HCEC 1CT (cell line): ENCODE data around the gene ZNF579.
"Not testable (repeated sequence)": the region's sequence is repeated elsewhere in the genome, so short reads cannot be mapped to it uniquely, and the experiment has no call there.

Experiments
- DNase-seq: peaks from one replicate; pipeline ENCODE4 v3.0.0-alpha.2; 2017

ZNF579 gene

DNA sequence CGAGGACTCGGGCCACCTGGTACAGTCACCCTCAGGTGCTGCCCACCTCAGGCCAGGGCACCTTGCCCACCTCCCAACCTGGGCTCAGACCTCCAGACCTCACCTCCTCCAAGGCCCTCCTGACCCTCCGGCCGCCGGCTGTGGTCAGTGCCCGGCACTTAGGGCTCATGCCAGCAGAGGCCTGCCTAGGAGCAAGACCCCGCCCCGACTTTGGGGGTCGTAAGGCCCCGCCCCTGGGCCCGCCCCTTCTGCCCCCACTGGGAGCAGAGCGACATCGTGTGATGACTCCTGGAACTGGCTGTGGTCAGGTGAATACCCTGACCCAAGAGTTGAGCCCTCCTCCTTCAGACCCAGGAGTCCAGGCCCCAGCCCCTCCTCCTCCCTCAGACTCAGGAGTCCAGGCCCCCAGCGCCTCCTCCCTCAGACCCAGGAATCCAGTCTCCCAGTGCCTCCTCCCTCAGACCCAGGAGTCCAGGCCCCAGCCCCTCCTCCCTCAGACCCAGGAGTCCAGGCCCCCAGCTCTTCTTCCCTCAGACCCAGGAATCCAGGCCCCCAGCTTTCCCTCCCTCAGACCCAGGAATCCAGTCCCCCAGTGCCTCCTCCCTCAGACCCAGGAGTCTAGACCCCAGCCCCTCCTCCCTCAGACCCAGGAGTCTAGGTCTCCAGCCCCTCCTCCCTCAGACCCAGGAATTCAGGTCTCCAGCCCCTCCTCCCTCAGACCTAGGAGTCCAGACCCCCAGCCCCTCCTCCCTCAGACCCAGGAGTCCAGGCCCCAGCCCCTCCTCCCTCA is 43.5 kb downstream of the ZNF579 start, which contains the start of gene SBK2:
SBK2 (minus strand) TSS at position 183 of the 790 bp plus-strand sequence. CDS start 839 bp downstream, outside the sequence.
- no peak for DNase-seq

DNA sequence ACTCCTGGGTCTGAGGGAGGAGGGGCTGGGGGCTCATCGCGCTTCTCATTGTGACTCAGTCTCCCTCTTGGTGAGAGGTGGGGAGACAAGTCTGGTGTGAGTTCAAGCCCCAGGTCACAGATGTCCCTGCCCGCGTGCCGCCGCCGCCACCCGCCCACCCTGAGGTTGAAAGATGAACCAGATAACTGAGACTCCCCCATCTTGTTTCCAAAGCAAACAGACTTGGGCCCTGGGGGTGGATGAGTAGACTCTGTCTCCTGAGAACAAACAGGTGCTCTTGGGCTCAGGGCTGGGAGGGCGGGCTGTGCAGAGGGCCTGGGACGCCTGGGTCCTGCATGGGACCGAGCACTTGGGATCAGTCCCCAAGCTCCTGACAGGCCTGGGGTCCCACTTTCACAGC is 44.3 kb downstream of the ZNF579 start:
- no peak for DNase-seq

DNA sequence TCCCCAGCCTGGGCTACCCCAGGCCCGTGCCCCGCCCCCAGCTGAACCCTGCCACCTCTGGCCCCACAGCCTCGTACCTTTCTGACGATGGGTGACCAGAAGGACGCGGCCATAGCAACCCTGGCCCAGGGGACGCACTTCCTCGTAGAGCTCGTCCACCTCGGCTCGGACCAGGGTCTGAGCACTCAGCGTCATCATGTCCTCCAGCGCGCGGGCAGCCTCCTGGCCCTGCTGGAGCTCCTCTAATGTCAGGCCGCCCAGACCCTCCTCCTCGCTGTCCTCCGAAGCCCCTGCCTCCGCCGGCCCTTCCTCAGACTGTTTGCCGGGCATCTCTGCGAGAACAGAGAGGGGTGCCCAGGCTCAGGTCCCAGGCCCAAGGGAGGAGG is 44.7 kb downstream of the ZNF579 start:
- DNase-seq = no peak

DNA sequence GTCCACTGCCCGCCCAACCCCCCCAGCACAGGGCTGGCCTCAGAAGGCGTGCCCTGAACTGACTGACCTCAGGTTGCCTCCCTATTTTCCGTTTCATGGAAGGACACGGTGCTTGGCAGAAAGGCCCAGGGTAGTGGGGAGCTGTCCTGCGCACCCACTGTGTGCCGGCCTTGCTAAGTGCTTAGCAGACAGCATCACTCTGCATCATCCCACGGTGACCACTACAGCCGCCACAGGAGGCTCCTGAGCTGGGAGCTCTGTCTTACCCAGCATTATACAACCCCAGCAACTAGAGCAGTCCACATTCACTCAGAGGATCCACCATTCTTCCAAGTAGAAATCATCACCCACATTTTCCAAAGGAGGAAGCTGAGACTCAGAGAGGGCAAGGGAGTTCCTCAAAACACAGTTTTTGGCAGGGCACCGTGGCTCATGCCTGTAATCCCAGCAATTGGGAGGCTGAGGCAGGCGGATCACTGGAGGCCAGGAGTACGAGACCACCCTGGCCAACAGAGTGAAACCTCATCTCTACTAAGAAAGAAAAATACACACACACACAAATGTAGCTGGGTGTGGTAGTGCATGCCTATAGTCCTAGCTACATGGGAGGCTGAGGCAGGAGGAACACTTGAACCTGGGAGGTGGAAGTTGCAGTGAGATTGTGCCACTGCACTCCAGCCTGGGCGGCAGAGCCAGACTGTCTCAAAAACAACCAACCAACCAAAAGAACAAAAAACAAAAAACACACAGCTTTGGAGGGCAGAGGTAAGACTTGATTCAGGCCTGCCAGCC is 45.3 kb downstream of the ZNF579 start:
- no peak for DNase-seq

DNA sequence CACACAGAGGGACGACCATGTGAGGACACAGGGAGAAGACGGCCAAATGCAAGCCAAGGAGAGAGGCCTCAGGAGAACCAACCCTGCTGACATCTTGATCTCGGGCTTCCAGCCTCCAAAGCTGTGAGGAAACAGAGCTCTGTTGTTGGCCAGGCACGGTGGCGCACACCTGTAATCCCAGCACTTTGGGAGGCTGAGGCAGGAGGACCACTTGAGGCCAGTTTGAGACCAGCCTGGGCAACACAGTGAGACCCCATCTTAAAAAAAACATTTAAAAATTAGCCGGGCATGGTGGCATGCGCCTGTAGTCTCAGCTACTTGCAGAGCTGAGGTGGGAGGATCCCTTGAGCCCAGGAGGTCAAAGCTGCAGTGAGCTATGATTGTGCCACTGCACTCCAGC is 46.4 kb downstream of the ZNF579 start:
- DNase-seq = not testable (repeated sequence)

DNA sequence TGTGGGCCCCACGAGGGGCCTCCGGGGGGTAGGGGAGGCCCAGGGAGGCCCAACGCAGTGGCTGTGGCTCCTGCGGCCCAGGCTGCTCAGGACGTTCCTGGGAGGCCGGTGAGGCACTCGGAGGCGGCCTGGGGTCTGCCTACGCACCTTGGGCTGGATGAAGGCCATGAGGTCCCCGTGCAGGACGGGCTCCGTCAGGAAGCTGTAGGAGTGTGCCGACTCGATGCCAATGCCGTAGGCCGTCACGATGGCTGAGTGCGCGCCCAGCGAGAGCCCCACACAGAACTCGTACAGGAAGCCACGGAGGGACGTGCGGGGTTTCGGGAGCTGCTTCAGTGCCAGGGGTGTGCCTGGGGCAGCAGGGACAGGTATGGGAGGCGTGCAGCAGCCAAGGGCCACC is 49.7 kb downstream of the ZNF579 start:
- DNase-seq = no peak

DNA sequence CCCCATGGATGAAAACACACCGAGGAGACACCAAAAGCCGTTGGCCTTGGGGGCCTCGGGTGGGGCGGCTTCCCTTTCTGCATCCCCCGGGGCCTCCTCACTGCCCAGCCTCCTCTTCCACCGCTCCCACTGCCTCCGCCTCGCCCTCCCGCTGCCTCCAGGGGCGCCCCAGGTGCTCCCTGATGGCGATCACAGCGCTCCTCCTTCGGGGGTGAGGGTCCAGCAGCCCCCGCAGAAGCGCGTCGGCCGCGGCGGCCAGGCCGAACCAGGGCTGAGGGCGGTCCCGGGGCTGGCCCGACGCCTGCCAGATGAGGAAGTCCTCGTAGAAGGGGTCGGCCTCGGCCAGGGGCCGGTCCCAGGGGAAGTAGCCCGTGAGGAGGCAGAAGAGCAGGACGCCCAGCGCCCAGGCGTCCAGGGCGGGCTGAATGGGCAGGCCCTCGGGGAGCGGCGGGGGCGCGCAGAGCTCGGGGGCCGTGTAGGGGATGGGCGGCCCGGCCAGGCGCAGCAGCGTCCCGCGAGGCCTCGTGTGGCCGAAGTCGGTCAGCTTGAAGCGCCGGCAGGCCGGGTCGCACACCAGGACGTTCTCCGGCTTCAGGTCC is 50.9 kb downstream of the ZNF579 start:
- no peak for DNase-seq

DNA sequence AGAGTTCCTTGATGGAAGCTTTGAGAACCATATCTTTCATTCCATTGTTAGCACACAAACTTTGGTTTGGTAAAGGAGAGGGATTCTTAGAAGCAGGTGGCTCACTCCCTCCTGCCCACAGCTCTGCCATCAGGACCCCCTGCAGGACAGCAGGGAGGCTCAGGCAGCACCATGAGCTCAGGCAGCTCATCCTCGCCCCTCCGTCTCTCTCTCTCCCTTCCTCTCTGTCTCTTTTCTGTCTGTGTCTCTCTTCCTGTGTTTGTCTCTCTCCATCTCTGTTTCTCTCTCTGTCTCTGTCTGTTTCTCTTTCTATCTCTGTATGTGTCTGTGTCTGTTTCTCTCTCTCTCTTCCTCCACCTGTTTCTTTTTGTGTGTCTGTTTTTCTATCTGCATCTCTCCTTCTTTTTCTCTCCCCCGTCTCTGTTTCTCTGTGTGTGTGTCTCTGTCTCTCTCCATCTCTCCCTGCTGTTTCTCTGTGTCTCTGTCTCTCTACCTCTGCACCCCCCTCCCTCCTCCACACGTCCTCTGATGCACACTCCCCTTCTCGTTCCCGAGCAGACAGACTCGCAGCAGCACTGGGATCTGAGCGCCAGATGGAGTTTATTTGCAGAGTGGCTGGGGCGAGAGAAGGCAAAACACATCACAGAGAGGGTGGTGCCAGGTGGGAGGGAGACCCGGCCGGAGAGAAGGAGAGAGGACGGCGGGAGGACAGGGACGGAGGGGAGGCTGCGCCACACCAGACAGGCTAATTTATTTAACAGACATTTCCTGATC is 52.4 kb downstream of the ZNF579 start:
- DNase-seq = no peak

DNA sequence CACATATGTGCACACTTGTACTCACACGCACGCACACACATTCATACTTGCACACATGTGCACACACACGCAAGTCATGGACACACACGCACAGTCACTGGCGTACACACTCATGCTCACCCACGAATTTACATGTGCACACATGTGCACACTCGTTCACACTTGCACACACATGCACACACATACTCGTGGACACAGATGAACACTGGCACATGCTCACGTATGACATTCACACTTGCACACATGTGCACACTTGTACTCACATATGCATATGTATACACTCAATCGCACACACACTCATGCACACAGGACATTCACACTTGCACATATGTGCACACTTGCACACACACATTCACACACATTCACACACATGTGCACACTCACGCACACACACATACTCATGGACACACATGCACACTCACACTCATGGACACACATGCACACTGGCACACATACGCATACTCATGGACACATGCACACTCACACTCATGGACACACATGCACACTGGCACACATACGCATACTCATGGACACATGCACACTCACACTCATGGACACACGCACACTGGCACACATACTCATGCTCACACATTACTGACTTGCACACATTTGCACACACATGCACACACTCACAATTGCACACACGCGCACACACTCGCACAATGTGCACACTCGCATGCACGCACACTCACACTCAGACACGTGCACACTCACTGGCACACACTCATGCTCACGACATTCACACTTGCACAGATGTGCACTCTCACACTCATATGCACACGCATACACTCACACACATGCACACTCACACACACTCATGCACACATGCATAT is 53.2 kb downstream of the ZNF579 start:
- DNase-seq = no peak
